HUDEP-2 (cell line): ENCODE measurements around the gene PFKP.

ENCODE experiments used
- DNase-seq, 76 experiments: peaks; one replicate each; lab custom pipeline; 2025; ENCODE audit not compliant: unreplicated experiment in 76 of 76; lab: John Stamatoyannopoulos, UW

PFKP gene

DNA sequence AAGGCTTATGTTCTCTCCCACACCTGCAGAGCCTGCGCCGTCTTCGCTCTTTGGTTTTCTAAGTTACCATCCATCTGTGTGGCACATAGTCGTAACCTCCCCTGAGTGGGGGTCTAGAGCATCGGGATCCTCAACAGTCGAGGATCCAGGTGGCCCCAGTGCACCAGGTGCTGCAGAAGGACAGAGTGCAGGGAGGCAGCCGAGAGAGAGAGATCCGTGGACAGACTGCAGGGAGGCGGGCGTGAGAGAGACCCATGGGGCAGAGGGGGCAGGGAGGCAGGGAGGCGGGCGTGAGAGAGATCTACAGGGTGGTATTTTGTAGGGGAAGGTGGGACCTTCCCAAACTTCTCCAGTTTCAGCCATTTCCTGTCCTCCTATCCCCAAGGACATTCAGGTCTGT, 42.3 kb downstream of the PFKP start:
- DNase-seq, result no peak

- DNase-seq, result no peak
Measured at GRCh38 chr10:3110782-3111620, 43.7 kb downstream of the PFKP start.

DNA sequence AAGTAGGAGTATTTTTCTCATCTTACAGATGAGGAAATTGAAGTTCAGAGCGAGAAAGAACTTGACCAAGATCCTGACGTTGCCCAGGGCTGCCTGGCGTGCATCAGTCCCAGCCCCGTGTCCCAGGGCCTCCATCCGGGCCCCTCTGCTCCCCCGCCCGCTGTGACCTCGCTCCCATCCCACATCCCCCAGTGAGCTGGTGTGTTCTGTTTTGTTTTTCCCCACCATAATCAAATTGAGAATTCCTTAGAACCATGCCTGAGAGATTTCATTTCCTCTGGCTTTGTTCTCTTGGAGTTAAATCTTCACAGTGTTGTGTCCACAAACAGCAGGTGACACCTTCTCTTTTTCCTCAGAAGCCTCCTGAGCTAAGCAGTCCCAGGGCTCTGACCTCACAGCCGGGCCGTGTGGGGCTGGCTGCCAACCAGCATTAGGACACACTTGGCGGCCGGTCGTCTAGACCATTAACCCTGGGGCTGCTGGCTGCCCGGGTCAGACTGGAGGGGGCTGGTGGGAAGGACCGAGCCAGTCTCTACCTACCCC, 44.3 kb downstream of the PFKP start:
- no peak for DNase-seq

GRCh38 chr10:3113343-3113720, 46.0 kb downstream of the PFKP start:
- DNase-seq, result no peak

DNA sequence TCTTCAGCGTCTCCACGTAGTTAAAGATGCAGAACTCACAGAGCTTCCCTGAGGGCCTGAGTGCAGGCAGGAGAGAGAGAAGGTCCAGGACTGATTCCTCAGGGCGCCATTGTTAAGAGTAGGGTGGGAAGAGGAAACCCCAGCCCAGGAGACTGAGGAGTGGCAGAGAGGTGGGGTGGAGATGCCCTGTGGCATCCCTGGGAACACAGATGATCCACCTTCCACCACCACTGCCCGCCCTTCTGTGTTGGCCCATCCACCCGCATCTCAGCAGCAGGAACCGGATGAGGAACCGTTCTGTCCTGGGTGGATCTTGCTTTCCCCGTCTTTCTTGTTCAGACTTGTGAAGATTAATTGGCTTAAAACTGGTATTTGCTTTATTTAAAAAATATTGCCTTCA, 48.3 kb downstream of the PFKP start:
- DNase-seq, result no peak

DNA sequence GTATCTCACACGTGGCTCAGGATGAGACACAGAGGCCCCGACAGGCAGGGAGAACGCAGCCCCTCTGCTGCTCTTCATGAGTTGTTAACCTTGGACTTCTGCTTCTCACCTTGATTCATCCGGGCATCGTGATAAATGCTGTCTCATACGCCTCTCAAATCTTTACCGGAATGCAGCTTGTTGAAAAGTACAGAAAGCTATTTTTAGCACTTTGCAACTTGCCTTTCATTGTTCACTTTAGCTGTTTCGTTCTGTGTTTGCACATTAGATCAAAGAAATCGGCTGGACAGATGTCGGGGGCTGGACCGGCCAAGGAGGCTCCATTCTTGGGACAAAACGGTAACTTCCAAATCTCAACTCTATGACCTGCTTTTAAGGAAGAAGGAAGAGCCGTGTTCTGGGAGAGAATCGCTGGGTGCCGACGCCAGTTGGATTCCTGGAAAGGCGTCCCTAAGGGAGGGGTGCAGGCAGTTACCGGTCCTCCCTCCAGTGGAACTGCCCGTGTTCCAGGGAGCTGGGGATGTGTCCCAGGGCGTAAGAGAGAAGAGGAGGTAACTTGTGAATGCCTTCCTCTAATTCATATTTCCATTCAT, 49.3 kb downstream of the PFKP start:
- no peak for DNase-seq

DNA sequence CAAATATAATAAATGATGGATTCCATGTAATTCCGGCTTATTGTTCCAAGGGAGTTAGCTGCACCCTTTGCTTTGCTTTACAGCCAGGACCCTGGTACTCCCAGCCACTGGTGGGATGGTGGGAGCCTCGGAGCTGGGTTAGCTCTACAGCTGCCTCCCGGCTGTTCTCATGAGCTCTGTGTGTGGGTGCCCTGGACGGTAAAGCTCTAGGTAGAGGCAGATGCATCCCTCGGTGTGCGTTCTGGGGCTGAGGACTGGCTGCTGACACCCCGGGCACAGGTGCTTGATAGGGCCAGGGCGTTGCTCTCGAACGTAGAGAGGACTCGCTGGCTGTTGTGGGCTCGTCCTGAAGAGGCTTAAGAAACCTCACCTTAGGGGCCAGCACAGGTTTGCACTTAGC, 50.1 kb downstream of the PFKP start:
- DNase-seq, result no peak

GRCh38 chr10:3118641-3119091, 51.3 kb downstream of the PFKP start:
- DNase-seq, result no peak

- DNase-seq, result peak in 8 of 76 experiments; percentile 3 to 10 (median 6)
Measured at GRCh38 chr10:3119796-3120459, 52.6 kb downstream of the PFKP start.

DNA sequence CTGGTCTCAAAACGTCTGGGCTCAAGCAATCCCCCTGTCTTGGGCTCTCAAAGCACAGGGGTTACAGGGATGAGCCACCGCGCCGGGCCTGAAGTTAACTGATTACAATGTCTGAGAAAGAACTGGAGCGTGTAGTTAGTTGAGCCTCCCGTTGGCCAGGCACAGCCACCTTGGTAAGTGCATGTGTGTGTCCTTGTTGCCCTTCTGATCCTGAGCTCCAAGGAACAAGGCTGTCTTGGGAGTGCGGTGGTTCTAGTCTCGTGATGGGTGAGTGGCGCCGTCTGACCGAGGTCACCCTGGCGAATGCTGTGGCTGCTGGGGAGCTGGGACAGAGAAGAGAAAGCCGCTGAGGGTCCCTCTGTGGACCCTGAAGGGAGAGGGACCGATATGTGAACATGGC, 54.7 kb downstream of the PFKP start:
- DNase-seq, result no peak

GRCh38 chr10:3122486-3123205, 55.3 kb downstream of the PFKP start:
- DNase-seq, result peak in 1 of 76 experiments; percentile 4

- no peak for DNase-seq
Measured at GRCh38 chr10:3123571-3124411, 56.4 kb downstream of the PFKP start.

DNA sequence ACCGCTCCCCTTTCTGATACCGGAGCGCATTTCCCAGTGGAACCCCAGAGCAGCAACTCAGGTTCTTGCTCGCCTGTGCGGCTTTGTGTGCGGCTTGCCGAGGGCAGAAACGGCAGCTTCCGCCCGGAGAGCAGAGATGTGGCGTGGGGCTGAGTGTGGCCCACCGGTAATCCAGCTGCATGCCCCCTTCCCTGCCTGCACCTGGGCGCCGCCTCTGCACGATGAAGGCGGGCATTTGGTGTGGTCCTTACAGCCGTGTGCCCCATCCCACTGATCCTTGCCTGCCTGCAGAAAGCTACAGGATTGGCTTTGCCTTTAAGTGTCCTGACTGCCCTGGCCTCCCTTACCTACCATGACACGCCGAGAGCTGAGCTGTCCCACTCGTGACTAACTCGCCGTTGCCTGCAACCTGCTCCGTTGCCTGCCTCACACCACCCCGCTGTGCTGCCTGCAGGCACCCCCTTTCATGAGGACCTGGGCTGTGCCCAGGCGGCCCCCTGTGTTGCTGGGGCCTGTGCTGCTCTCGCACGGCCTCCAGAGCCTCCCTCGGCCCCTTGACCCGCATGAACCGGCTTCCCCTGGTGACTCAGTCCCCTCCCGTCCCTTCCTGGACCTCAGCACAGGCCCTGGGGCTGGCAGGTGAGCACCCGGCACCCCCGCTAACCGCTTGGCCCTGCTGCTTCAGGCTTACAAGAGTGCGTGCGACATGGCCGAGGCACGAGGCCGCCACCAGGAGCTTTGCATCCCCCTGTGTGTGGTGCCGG, 57.2 kb downstream of the PFKP start:
- no peak for DNase-seq

GRCh38 chr10:3125527-3126170, 58.3 kb downstream of the PFKP start:
- no peak for DNase-seq

DNA sequence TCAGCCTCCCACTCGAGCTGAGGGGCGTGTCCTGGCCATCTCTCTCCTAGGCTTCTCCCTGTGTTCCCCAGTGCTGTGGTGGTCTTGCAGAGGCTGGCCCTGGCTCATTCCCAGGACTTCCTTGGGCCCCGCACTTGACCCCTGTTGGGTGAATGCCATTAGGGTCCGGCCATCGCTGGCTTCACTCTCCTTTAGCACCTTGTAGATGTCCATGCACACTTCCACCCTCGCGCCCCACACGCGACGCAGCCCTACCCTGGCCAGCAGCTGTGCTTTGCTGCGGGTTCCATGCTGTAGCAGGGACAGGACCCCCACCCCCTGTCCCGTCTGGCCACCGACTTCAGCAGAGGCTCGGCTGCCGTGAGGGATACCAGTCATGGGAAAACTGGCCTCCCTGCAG, 58.9 kb downstream of the PFKP start:
- no peak for DNase-seq

DNA sequence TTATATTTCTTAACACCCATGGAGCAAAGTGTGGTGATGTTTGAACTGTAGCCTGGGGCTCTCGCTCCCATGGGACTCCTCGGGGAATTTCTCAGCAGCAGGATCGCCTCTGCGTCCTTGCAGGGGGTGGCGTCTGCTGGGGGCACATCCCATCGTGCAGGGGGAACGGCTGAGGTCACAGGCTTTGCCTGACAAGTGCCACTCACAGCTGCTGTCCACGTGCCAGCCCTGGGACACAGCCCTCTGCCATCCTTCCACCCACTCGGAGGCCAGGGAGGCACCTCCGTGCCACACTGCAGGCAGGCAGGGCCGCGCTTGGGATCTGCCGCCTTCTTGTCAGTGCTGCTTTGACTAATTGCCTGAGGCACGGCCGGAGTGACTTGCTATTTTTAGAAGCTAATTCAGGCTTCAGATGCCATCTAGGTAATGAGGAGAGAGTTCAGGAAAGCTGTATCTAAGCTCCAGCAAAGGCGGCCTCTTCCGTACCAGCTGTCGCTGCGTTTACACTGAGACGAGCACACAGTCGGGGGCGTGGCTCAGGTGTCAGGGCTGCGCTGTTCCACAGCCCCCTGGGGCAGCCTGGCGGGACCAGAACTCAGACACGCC, 59.5 kb downstream of the PFKP start:
- no peak for DNase-seq

DNA sequence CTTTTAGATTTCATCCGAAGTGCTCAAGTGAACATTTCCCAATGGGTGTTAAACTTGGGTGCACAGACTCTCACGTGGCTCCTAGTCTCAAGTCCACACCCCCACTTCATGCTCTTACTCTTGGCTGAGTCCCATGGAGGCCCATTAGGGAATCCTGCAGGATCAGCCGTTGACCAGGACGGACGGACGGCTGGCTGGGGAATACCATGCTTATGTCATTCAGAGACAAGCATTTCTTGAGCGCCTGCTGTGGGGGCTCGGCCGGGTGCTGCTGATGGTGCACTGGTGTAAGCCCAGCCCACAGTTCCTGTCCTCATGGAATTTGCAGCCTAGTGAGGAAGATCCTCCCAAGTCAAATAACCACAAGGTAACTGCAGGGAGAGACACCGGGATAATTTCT, 60.6 kb downstream of the PFKP start:
- DNase-seq, result no peak

GRCh38 chr10:3128379-3129130, 61.2 kb downstream of the PFKP start:
- no peak for DNase-seq
